Mammary epithelial cell (primary cell): Measurements from ENCODE around the gene DACH1.
"Not testable (repeated sequence)": the region's sequence is repeated elsewhere in the genome, so short reads cannot be mapped to it uniquely, and the experiment has no call there.

Experiments used
- CTCF ChIP-seq, 2 donors: IDR thresholded peaks in 1 of 2; conservative IDR thresholded peaks in 1 of 2; 2 replicates each; pipeline ENCODE4 v1.5.1; 2011 to 2012; ENCODE audit warnings: inconsistent platforms in 2 of 2, low read length in 2 of 2, mild to moderate bottlenecking in 2 of 2, control low read depth in 1 of 2, low read depth in 1 of 2; ENCODE audit not compliant: insufficient read depth in 1 of 2; ENCODE audit errors: extremely low read depth in 1 of 2
- EZH2 ChIP-seq: IDR thresholded peaks from 2 replicates; pipeline ENCODE4 v1.6.1; 2012; ENCODE audit warnings: low read length, inconsistent platforms, borderline replicate concordance

- not testable (repeated sequence) for TF ChIP-seq CTCF (conservative IDR thresholded peaks at IDR 0.05 in 1 of 2, IDR thresholded peaks at IDR 0.05 in 1 of 2; ENCODE audit: extremely low read depth in 1 of 2, insufficient read depth in 1 of 2, low read depth in 1 of 2, low read length in 2 of 2); EZH2
Observed at GRCh38 chr13:71893506-71893905, 26.5 kb upstream of the DACH1 start.
